GM04503 (cell line): ENCODE measurements around the gene TSR3.

ENCODE experiments used
- DNase-seq: peaks from one replicate; pipeline ENCODE4 v3.0.0-alpha.2; 2012; ENCODE audit warnings: low read depth

TSR3 gene

DNA sequence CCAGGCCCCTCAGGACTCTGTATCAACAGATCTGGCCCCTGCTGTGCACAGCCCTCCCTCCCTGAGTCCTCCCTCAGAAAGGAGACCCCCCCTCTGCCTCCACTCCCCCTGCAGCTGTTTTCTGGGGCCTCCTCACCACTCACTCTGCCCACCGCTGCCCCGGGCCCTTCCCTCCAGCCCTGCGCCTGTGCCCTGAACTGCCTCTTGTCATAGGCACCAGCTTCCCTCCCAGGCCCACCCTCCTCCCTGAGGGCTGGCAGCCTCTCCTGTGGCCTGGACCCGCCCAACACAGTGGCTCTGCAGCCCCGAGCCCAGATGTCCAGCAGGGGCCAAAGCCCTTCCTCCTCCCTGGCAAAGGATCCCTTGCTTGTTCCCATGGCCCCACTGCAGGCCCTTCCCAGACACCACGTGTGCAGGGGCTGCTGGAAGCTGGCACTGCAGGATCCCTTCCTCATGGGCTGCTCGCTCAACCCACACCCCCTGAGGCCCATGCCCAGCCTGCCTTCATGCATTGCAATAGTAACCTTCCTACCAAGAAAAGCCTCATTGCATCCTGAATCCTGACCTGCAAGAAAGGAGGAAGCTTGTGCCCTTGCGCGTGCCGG lies 25.8 kb upstream of the TSR3 start:
- DNase-seq, result no peak

DNA sequence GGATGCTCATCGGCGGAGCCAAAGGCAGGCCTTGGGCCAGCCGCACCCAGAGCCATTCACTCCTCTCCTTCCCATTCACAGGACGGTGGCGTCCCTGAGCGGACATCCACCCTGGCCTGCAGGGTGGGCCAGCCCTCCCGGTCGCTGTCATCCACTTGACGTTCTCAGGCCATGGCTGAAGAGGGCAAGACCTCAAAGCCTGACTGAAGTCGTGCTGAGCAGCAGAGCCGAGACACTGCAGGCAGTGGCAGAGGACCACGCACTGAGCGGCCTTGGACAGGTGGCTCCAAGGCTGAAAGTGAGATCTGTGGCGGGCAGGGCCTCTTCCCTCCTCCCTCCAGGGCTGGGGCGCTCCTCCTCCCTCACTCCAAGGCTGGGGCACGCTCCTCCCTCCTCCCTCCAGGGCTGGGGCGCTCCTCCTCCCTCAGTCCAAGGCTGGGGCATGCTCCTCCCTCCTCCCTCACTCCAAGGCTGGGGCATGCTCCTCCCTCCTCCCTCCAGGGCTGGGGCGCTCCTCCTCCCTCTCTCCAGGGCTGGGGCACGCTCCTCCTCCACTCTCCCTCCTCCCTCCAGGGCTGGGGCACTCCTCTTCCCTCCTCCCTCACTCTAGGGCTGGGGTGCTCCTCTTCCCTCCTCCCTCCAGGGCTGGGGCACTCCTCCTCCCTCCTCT lies 24.2 kb upstream of the TSR3 start:
- no peak for DNase-seq

DNA sequence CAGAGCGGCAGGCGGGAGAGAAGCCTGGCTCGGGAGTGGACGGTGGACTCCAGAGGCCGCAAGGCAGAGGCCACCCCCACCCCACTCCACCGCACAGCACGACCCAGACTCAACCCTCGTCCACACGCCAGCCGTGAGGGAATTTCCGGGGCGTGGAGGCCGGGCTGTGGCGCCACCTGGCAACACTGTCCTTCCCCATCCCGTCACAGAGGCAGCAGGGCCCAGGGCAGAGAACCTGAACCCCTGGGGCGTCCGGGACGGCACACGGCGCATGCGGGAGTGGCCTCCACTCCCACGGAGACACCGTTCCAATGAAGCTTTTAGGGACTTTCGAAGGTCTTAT lies 23.6 kb upstream of the TSR3 start:
- DNase-seq, result no peak

DNA sequence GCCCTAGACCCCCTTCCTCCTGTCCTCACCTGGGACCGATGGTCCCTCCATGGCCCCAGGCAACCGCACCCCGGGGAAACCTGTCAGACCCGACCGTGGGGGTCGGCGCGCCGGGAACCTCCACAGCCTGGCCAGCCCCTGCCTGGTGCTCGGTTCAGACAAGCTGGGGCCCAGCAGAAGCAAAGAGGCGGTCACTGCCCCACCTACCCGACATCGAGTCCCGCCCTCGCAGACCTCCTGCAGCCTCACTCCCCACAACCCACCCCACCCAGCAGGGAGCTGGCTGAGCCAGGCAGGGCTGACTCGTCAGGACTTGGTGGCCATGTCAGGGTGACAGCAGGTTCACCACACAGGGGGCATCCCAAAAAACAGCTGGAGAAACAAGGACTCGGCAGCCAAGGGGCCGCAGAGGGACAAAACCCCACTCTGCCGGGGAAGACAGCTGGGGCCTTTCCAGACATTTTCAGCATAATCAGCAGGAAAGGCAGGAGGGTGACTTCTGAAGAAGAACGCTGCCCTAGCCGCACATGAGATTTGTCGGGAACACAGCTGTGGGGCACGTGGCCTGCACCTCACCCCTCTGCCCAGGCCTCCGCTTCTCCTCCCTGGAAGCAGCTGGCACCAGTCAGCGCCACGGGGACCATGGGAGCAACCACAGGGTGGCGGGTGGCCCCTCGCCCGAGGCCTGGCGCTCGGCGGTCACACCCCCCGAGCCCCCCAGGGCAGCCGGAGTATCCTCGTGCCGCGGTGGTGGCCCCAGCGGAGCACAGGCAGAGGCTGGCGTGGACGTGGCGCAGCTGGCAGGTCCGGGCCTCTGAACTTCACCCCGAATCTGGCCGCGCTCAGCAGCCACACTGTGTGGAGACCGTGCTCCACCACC lies 23.0 kb upstream of the TSR3 start:
- DNase-seq, result no peak

DNA sequence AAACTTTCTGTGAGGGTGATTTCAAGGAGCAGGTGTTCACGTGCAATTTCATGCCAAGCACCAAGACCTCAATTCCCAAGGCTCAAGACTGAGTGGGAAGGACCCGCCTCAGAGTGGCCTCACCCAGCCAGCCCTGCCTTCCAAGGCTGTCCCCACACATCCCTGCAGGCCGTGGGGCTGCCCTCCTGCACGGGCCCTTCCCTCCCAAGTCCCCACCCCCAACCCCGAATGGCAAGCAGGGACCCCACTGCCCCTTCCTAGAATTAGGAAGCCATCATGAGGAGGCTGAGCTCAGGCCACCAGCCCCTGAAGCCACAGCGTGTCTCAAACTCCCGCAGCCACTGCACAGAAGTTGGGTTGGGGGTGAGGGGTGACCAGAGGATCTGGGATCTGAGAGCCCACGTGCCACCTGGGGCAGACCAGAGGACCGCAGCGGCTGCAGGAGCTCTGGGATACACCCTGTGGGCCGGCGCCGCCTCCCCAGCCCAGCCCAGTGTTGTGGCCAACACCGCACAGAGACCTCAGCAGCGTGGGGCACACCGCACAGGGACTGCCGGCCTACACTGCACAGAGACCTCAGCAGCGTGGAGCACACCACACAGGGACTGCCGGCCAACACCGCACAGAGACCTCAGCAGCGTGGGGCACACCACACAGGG lies 20.7 kb upstream of the TSR3 start:
- DNase-seq, result no peak

DNA sequence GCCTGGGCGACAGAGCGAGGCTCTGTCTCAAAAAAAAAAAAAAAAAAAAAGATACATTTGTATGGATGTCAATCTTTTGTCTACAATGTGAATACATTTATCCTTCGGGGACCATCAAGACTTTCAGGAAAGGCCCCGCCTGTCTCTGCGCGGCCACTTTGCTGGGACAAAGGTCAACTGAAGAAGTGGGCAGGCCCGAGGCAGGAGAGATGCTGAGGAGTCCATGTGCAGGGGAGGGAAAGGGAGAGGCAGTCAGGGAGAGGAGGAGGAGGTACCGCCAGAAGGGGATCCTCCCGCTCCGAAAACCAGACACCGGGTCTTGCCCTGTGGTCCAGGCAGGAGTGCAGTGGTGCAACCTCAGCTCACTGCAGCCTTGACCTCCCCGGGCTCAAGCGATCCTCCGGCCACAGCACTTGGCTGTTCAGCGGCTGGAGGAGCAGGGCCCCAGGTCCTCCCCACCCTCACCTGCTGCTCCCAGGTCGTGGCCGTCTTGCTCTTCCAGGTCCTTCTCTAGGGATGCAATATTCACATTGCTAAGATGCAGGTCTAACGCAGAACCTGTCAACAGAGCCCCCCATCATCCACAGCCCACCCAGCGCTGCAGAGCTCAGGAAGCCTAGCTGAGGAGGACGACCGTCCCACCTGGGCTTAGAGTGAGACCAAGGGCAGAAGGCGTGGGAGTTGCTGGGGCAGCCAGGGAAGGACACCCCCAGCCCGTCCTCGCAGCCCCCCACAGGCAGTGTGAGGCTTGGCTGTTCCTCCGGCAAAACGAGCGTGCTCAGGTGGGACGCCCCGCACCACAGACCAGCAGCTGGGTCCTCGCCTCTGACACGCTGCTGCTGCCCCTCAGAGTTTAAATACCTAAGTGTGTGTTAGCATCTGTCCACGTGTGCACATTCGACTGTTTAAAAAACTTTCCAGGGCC lies 19.6 kb upstream of the TSR3 start:
- no peak for DNase-seq

DNA sequence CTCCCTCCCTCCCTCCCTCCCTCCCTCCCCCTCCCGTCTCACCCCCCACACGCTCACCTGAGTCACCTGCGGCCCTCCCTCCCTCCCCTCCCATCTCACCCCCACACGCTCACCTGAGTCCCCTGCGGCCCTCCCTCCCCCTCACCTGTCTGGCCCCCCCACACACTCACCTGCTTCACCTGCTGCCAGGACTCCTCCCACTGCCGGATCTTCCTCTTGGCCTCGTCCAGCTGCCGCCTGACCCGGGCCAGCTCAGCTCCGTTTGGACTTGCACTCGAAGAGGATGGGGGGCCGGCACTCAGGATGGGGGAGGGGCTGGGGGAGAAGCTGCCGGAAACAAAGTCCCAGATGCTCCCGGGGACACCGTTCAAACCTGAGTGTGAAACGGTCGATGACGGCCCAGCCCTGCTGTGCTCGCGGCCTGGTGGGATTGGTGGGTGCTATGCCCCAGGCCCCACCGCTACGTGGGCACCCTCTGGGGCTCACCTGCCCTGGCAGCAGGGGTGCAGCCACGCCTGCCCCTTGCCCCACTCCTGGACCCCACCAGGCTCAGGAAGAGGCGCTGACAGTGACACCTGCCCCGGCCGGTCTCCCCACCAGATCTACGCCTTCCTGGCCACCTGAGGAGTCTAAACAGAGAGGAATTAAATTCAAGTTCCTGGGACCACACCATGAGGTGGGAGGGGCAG lies 16.0 kb upstream of the TSR3 start:
- no peak for DNase-seq

DNA sequence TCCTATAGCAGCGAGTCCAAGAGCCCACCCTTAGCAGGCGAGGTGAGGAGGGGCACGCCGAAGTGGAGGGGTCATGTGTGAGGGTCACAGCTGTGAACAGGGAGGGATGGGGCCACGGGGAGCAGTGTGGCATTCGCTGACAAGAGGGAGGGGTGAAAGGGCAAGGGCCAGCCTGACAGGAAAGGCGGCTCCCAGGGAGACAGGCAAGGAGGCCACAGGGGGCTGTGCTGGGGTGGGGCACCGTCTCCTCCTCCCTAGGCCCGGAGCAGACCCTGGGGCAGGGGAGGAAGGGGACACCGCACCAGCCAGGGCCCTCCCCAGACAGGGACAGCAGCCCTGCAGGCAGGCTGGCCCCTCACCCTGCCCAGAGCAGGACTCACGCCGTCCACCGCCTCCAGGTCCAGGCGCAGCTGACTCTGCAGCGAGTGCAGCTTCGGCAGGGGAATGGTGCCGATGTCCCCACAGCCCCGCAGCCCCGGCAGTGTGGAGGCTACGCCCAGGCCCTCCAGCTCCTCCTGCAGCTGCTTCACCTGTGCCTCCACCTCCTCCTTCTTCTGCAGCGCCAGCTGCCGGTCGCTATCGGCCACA lies 15.1 kb upstream of the TSR3 start:
- DNase-seq, result no peak

DNA sequence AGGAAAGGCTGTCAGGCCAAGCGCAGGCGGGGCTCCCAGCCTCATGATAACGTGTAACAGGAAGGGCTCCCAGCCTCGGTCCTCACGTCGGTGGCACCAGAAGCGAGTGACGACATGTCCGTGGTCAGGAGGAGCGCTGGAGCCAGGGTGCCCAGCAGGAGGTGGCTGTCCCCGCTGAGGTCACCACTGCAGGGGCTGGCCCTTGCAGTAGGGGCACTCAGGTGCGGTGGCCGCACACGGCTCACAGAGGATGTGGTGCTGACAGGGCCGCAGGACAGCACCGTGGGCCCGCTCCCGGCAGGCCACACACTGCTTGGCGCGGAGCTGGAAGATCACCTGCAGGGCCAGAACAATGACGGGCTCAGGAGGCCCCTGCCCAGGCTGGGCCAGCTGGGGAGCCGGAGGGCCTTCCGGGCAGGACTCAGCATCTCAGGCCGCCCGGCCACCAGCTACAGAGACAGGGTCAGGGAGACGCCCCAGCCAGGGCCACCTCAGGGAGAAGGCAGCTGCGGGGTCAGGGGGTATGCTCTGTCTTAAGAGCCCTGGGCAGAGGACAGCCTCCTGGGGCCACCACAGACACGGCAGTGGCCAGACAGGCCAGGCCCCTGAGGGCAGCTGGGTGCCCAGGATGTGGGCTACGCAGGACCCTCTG lies 14.5 kb upstream of the TSR3 start:
- DNase-seq, result no peak

DNA sequence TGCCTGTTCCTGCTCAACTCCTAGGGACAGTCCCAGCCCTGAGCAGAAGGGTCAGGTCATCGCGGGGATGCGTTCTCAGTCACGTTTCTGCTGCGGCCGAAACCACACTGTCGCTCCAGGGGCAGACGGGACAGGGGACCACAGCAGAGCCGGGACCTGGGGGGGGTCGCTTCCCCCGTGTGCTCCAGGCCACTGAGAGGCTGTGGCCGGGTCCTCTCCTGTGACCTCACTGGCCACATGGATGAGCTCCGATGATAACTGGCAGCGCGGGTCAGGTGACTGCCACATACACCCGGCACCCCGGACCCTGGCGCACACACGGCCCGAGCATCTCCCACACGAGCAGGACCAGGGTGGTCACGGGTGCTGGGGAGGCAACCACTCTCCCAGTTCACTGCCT lies 12.8 kb upstream of the TSR3 start:
- DNase-seq, result no peak

DNA sequence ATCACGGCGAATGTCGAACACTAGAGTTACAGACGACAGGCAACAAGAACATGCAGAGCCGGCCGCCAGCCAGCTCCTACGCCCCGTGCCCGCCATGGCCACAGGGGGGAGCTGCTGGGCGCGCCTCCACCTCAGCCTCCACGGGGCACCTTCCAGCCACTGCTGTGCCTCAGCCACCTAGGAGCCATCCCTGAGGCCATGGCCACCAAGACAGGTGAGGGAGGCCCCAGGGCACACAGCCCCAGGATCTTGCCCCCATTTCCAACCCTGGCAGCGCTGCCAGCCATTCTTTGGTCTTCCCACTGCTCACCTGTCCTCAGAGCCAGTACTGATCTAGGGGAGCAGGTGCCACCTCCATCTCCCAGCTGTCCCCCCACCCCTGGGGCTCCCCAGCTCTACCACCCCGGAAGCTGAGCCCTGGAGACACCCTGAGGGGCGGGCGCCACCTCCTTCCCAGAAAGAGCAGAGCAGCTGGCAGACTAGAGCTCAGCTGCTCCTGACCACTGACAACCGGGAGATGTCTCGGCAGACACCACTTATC lies 11.9 kb upstream of the TSR3 start:
- DNase-seq, result no peak

DNA sequence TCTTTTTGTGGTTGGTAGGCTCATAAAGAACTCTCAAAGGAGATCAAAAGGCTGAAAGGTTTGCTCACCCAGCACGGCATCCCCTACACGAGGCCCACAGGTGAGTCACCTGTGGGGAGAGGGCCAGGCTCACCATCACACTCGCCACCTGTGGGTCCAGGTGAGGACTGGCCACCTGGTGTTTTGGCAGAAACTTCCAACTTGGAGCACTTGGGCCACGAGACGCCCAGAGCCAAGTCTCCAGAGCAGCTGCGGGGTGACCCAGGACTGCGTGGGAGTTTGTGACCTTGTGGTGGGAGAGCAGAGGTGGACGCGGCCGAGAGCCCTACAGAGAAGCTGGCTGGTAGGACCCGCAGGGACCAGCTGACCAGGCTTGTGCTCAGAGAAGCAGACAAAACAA lies 11.1 kb upstream of the TSR3 start:
- DNase-seq, result no peak

DNA sequence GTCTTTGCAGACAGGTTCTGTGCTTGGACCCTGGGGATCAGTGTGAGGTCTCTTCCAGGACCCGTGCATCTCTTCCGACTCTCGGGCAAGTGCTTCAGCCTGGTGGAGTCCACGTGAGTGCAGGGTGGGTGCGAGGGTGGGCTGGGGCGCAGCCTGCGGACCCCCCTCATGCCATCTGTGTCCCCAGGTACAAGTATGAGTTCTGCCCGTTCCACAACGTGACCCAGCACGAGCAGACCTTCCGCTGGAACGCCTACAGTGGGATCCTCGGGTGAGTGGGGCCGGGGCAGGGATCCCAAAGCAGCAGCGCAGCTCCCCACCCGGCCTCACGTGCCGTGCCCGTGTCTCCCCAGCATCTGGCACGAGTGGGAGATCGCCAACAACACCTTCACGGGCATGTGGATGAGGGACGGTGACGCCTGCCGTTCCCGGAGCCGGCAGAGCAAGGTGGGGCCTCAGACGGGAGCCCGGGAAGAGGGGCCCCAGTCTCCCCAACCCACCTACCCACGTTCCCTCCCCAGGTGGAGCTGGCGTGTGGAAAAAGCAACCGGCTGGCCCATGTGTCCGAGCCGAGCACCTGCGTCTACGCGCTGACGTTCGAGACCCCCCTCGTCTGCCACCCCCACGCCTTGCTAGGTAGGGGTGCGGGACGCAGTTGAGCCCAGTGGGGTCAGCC lies 10.1 kb upstream of the TSR3 start:
- DNase-seq, result no peak

DNA sequence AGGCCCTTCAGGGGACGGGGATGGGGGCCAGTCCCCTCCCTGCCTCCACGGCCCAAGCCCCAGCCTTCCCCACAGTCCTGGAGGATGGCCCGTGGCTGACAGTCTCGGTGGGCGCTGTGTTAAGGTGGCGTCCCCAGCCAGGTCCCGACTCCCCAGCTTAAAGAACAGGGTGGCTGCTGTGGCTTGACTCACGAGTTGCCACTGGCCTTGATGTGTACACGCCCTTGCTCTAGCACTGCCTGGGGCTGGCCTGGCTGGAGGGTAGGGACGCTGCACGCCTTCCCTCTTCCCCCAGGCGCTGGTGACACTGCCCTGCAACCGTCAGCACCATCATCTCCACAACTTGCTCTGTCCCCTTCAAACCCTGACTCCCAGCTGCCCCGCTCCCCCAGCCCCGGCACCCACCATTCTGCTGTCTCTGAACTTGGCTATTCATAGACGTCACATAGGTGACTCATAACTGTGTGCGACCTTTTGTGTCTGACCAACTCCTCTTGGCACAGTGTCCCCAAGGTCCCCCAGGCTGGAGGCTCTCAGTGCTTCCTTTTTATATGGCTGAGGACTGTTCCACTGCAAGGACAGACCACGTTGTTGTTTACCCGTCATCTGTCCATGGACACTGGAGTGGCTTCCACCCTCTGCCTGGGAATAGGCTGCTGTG lies 6.4 kb upstream of the TSR3 start:
- no peak for DNase-seq

DNA sequence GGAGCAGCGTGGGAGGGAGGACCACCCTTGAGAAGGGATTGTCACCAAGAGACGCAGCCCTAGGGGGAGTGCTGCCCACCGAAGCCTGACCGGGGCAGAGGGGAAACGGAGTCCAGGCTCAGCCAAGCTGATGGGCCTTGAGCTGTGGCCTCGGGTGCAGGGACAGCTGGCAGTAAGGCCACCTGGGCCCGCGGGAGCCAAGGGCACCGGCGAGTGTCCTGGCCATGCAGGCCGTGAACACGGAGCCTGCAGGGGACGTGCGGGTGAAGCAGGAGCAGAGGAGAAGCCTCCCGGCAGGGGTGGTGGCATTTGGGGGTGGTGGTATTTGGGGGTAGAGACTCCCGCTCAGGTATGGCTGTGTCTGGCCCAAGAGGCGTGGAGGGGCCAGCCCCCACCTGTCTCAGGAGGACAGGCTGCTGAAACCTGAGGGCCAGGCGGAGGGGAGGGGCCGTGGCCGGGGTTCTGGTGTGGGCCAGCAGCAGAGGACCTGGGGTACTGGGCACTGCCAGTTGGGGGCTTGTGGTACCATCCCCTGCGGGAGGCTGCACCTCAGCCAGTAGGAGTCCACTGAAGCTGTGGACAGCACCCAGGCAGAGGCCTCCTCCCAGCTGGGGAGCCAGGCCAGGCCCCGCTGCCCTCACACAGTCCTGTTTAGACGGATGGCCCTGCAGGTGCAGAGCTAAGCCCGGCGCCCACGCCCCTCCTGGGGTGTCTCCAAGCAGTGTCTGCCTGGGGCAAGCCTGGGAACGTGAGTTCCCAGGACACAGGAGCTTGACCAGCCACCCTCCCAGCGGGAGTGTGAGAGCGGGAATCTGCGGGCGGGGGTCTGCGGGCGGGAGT lies 4.6 kb upstream of the TSR3 start:
- no peak for DNase-seq

DNA sequence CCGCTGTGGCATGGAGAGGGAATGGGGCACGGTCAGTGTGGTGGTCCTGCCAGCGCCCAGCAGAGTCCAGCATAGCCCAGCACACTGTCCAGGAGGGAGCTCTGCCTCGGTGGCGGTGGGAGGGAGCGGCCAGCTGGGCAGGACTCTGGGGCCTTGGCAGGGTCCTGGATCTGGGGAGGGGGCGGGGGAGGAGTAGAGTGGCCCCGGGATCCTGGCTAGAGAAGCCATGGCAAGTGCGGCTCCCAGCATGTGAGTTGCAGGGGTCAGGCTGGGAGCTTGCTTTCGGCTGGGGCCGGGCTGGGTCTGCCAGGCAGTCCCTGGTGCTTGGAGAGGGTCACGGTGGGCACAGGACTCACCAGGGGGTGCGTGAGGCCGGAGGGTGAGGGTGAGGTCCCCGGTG lies 3.9 kb upstream of the TSR3 start:
- DNase-seq, result no peak

DNA sequence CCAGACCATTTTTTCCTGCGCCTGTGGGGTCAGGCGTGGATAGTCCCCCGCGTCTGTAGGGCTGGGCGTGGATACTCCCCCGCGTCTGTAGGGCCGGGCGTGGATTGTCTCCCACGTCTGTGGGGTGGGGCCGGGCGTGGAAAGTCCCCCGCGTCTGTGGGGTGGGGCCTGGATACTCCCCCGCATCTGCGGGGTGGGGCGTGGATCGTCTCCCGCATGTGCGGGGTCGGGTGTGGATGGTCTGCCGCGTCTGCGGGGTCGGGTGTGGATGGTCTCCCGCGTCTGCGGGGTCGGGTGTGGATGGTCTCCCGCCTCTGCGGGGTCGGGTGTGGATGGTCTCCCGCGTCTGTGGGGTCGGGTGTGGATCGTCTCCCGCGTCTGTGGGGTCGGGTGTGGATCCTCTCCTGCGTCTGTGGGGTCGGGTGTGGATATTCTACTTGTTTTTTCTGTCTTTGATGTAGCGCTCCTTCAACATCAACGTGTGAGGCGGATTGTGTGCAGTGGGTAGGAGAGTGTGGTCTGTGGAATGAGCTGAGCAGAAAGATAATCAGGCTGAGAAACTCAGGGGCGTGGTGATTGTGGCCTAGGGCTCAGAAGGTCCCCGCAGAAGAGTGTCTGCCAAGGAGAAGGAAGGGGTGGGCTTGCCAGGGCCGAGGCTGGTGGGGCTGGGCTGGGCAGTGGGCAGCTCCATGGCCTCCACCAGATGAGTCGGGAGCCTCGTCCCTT lies 3.3 kb upstream of the TSR3 start:
- no peak for DNase-seq
